GM13976 (cell line): ENCODE data around the gene ABCC4.

Experiments used
- DNase-seq: peaks from one replicate; pipeline ENCODE4 v3.0.0; 2012; ENCODE audit warnings: low spot score
- CTCF ChIP-seq: IDR thresholded peaks from 2 replicates; pipeline ENCODE4 v1.5.1; 2012; ENCODE audit warnings: borderline replicate concordance, mild to moderate bottlenecking; ENCODE audit not compliant: insufficient read depth; ENCODE audit errors: extremely low read depth, missing control alignments, control extremely low read depth
- in situ Hi-C: fragments of 300-500 bp; cut with MboI; formaldehyde crosslinking; loops from one replicate; pipeline ENCODE4 v1.12.0; 2022; ENCODE audit warnings: low sequenced_read_pairs, mixed read lengths, inconsistent platforms; ENCODE audit not compliant: unreplicated experiment

ABCC4 gene

GRCh38 chr13:95146486-95146885 is 154.8 kb downstream of the ABCC4 start:
- in situ Hi-C loops = no loop called here
- no peak for DNase-seq
- TF ChIP-seq CTCF = no peak

- no peak for TF ChIP-seq CTCF
- DNase-seq = no peak
- in situ Hi-C loops = no loop called here
These were observed 155.7 kb downstream of the ABCC4 start for GRCh38 chr13:95145587-95145986.

- in situ Hi-C loops = no loop called here
- TF ChIP-seq CTCF = no peak
- no peak for DNase-seq
These were observed 160.7 kb downstream of the ABCC4 start for GRCh38 chr13:95140502-95140901.

- in situ Hi-C loops = no loop called here
- DNase-seq = no peak
- no peak for TF ChIP-seq CTCF
These were observed 162.2 kb downstream of the ABCC4 start for GRCh38 chr13:95138876-95139585.

- peak; percentile 47 for DNase-seq
- no peak for TF ChIP-seq CTCF
- in situ Hi-C loops = no loop called here
These were observed 164.2 kb downstream of the ABCC4 start for GRCh38 chr13:95137096-95137495.

GRCh38 chr13:95136638-95137037 is 164.6 kb downstream of the ABCC4 start:
- no peak for DNase-seq
- no peak for TF ChIP-seq CTCF
- in situ Hi-C loops = no loop called here
